ENCODE results near the gene OR51E1. TPM values are rescaled to one million over a fixed set of nuclear protein-coding genes. Genes with fewer than 3 reads are reported as not detected.

OR51E1 gene
- total RNA-seq, 1 donor from 2014 or later: not detected

DNA sequence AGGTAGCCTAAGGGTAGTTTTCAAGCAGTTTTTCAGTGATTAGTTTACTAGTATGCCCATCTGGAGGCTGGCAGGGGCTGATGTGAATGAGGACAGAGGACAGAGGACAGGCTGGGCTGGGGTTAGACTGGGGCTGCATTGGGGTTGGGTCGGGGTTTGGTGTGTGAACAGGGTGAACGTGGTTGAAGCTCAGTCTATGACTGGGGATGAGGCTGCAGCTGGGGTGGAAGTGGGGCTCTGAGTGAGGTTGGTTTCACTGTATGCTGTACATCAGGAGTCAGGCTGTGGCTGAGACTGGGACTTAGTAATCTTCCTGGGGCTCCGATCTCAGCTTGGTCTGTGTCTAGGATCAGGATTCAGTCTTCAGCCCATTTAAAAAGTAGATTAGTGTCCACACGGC lies 451 bp downstream of the OR51E1 start:
- Histone ChIP-seq H3K4me1 (ENCODE audit: insufficient read depth, low read length) (no peaks in the 10 kb centered on the region), H3K79me2 (ENCODE audit: insufficient read depth, low read length) (no peaks in the 10 kb centered on the region), H3K4me3 (ENCODE audit: insufficient read depth, low read depth, low read length) (no peak overlapping the region), H4K20me1 (ENCODE audit: insufficient read depth, low read length) (no peaks in the 10 kb centered on the region), H2AFZ (ENCODE audit: low read depth, low read length) (no peak overlapping the region), H3K4me2 (ENCODE audit: low read length) (no peak overlapping the region), H3K9me3 (ENCODE audit: insufficient read depth, low read depth, low read length) (no peaks in the 10 kb centered on the region), H3K27me3 (ENCODE audit: insufficient read depth, low read length) (no peaks in the 10 kb centered on the region), H3K9ac (ENCODE audit: low read length) (no peak overlapping the region), H3K36me3 (ENCODE audit: insufficient read depth, low read length) (no peaks in the 10 kb centered on the region), H3K27ac (ENCODE audit: low read depth, low read length) (no peak overlapping the region)
- no peak for TF ChIP-seq EZH2 (IDR thresholded peaks at IDR 0.05; ENCODE audit: insufficient read depth, low read length)
- Mint-ChIP-seq H3K36me3 (ENCODE audit: low read depth, unreplicated experiment) (no peaks in the 10 kb centered on the region), H3K27me3 (ENCODE audit: low read depth, unreplicated experiment) (peaks cover 3% of the 10 kb centered on the region), H3K27ac (ENCODE audit: unreplicated experiment) (peak overlapping the region; percentile 3), H3K4me1 (ENCODE audit: low read depth, unreplicated experiment) (peaks cover 10% of the 10 kb centered on the region), H3K9me3 (ENCODE audit: unreplicated experiment) (no peaks in the 10 kb centered on the region), H3K4me3 (ENCODE audit: unreplicated experiment) (no peak overlapping the region)
- FAIRE-seq: no peak
- DNase-seq (ENCODE audit: low read depth): no peak

DNA sequence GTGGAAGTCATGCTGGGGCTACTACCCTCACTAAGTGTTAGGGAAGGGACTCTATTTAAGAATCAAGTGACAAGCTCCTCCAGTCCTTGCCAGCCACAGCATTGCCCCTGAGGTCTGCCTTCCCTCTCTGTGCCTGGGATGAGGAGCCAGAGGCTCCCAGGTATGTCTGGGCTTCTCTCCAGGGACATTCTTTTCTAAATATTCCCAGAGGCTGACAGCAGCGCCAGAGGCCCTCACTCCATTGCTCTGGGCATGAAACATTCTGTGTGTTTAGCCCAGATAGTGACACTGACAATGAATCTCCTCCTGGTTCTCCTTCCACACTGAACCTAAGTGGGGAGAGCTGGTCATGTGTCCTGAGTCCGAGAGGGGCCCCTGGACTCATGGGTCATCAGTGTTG lies 2.2 kb downstream of the OR51E1 start:
- H3K9me3 Mint-ChIP-seq (ENCODE audit: unreplicated experiment): no peaks in the 10 kb centered on the region
- Histone ChIP-seq H3K4me3 (ENCODE audit: insufficient read depth, low read depth, low read length) (no peak overlapping the region), H3K36me3 (ENCODE audit: insufficient read depth, low read length) (no peaks in the 10 kb centered on the region), H4K20me1 (ENCODE audit: insufficient read depth, low read length) (no peaks in the 10 kb centered on the region), H3K4me2 (ENCODE audit: low read length) (no peak overlapping the region), H3K9ac (ENCODE audit: low read length) (no peak overlapping the region), H2AFZ (ENCODE audit: low read depth, low read length) (no peak overlapping the region), H3K27me3 (ENCODE audit: insufficient read depth, low read length) (no peaks in the 10 kb centered on the region), H3K4me1 (ENCODE audit: insufficient read depth, low read length) (no peaks in the 10 kb centered on the region), H3K27ac (ENCODE audit: low read depth, low read length) (no peak overlapping the region), H3K79me2 (ENCODE audit: insufficient read depth, low read length) (no peaks in the 10 kb centered on the region), H3K9me3 (ENCODE audit: insufficient read depth, low read depth, low read length) (no peaks in the 10 kb centered on the region)
- TF ChIP-seq EZH2 (IDR thresholded peaks at IDR 0.05; ENCODE audit: insufficient read depth, low read length): no peak
- TF ChIP-seq, protein P1, sequence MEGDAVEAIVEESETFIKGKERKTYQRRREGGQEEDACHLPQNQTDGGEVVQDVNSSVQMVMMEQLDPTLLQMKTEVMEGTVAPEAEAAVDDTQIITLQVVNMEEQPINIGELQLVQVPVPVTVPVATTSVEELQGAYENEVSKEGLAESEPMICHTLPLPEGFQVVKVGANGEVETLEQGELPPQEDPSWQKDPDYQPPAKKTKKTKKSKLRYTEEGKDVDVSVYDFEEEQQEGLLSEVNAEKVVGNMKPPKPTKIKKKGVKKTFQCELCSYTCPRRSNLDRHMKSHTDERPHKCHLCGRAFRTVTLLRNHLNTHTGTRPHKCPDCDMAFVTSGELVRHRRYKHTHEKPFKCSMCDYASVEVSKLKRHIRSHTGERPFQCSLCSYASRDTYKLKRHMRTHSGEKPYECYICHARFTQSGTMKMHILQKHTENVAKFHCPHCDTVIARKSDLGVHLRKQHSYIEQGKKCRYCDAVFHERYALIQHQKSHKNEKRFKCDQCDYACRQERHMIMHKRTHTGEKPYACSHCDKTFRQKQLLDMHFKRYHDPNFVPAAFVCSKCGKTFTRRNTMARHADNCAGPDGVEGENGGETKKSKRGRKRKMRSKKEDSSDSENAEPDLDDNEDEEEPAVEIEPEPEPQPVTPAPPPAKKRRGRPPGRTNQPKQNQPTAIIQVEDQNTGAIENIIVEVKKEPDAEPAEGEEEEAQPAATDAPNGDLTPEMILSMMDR (IDR thresholded peaks at IDR 0.05; ENCODE audit: insufficient read depth, low read depth, low read length): no peak
- peaks cover 3% of the 10 kb centered on the region for H3K27me3 Mint-ChIP-seq (ENCODE audit: low read depth, unreplicated experiment)
- no peak overlapping the region for H3K4me3 Mint-ChIP-seq (ENCODE audit: unreplicated experiment)
- no peak for FAIRE-seq
- no peaks in the 10 kb centered on the region for H3K36me3 Mint-ChIP-seq (ENCODE audit: low read depth, unreplicated experiment)
- no peak overlapping the region for H3K27ac Mint-ChIP-seq (ENCODE audit: unreplicated experiment)
- no peak for DNase-seq (ENCODE audit: low read depth)
- peaks cover 10% of the 10 kb centered on the region for H3K4me1 Mint-ChIP-seq (ENCODE audit: low read depth, unreplicated experiment)

DNA sequence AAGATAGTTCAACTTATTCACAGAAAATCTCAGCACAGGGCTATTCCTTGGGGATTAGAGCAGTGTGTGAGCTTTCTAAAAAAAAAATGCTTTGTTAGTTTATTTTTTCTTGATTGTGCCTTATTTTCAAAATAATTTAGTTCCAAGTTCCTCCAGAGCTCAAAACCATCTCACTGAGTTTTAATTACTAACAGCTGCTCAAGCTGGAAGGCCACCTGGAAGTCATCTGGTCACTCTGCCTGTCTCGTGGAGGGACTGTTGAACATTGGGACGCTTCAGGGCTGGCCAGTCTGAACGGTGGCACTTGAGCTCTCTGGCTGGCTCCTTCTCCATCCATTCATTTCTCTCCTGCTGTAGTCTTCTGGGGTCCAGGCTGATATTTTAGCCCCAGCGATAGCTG lies 4.0 kb downstream of the OR51E1 start:
- Histone ChIP-seq H3K9ac (ENCODE audit: low read length) (no peak overlapping the region), H3K36me3 (ENCODE audit: insufficient read depth, low read length) (no peaks in the 10 kb centered on the region), H3K4me3 (ENCODE audit: insufficient read depth, low read depth, low read length) (no peak overlapping the region), H3K4me1 (ENCODE audit: insufficient read depth, low read length) (no peaks in the 10 kb centered on the region), H3K79me2 (ENCODE audit: insufficient read depth, low read length) (no peaks in the 10 kb centered on the region), H3K27ac (ENCODE audit: low read depth, low read length) (no peak overlapping the region), H3K9me3 (ENCODE audit: insufficient read depth, low read depth, low read length) (no peaks in the 10 kb centered on the region), H3K4me2 (ENCODE audit: low read length) (no peak overlapping the region), H4K20me1 (ENCODE audit: insufficient read depth, low read length) (no peaks in the 10 kb centered on the region), H3K27me3 (ENCODE audit: insufficient read depth, low read length) (no peaks in the 10 kb centered on the region), H2AFZ (ENCODE audit: low read depth, low read length) (no peak overlapping the region)
- H3K36me3 Mint-ChIP-seq (ENCODE audit: low read depth, unreplicated experiment): no peaks in the 10 kb centered on the region
- no peak for TF ChIP-seq EZH2 (IDR thresholded peaks at IDR 0.05; ENCODE audit: insufficient read depth, low read length)
- TF ChIP-seq, protein P1 (IDR thresholded peaks at IDR 0.05; ENCODE audit: insufficient read depth, low read depth, low read length): no peak
- no peaks in the 10 kb centered on the region for H3K9me3 Mint-ChIP-seq (ENCODE audit: unreplicated experiment)
- FAIRE-seq (no peak), DNase-seq (ENCODE audit: low read depth) (no peak)
- no peak overlapping the region for H3K4me3 Mint-ChIP-seq (ENCODE audit: unreplicated experiment)
- H3K4me1 Mint-ChIP-seq (ENCODE audit: low read depth, unreplicated experiment): peaks cover under 1% of the 10 kb centered on the region
- peaks cover 3% of the 10 kb centered on the region for H3K27me3 Mint-ChIP-seq (ENCODE audit: low read depth, unreplicated experiment)
- no peak overlapping the region for H3K27ac Mint-ChIP-seq (ENCODE audit: unreplicated experiment)

All from astrocyte (in vitro differentiated cells and primary cell).